Hepatocyte (in vitro differentiated cells): Measurements from ENCODE around the gene SCIN.

Source experiments
- CTCF ChIP-seq: fragments of 200-600 bp; sonication (generic); IDR thresholded peaks from 2 replicates; pipeline ENCODE4 v1.5.1; 2016; ENCODE audit warnings: antibody characterized with exemption, mild to moderate bottlenecking; ENCODE audit not compliant: poor library complexity
- EZH2 ChIP-seq: fragments of 200-600 bp; sonication (generic); IDR thresholded peaks from 2 replicates; pipeline ENCODE4 v1.6.1; 2016; ENCODE audit warnings: antibody characterized with exemption, mild to moderate bottlenecking, borderline replicate concordance

GRCh38 chr7:12534046-12534445 is 36.5 kb upstream of the SCIN start:
- TF ChIP-seq CTCF (no peak), EZH2 (no peak)
